HEK293 (cell line): Measurements from ENCODE around the gene AMELY.
"Not testable (repeated sequence)": the region's sequence is repeated elsewhere in the genome, so short reads cannot be mapped to it uniquely, and the experiment has no call there.

Experiments
- GLI4 ChIP-seq: fragments of 450-650 bp; formaldehyde crosslinking; IDR thresholded peaks from 2 replicates; pipeline ENCODE4 v1.5.1; 2016; ENCODE audit warnings: missing biosample characterization, missing genetic modification characterization
- ZBTB21 ChIP-seq: fragments of 450-650 bp; formaldehyde crosslinking; IDR thresholded peaks from 2 replicates; pipeline ENCODE4 v1.5.1; 2017; ENCODE audit warnings: missing biosample characterization, missing genetic modification characterization
- ZNF211 ChIP-seq: fragments of 450-650 bp; formaldehyde crosslinking; IDR thresholded peaks from 2 replicates; pipeline ENCODE4 v1.5.1; 2016; ENCODE audit warnings: low read depth, missing biosample characterization, missing genetic modification characterization
- ZNF280D ChIP-seq: fragments of 450-650 bp; formaldehyde crosslinking; IDR thresholded peaks from 2 replicates; pipeline ENCODE4 v1.5.1; 2016; ENCODE audit warnings: missing biosample characterization, missing genetic modification characterization
- ZNF362 ChIP-seq: fragments of 450-650 bp; formaldehyde crosslinking; IDR thresholded peaks from 2 replicates; pipeline ENCODE4 v1.5.1; 2016; ENCODE audit warnings: missing biosample characterization, missing genetic modification characterization
- TF ChIP-seq, protein P1 (sequence below): fragments of 450-650 bp; formaldehyde crosslinking; IDR thresholded peaks from 2 replicates; pipeline ENCODE4 v1.5.1; 2016; ENCODE audit warnings: missing biosample characterization, missing genetic modification characterization
- TF ChIP-seq, protein P2 (sequence below): fragments of 450-650 bp; formaldehyde crosslinking; IDR thresholded peaks from 2 replicates; pipeline ENCODE4; 2016; ENCODE audit warnings: missing biosample characterization, missing genetic modification characterization

DNA sequence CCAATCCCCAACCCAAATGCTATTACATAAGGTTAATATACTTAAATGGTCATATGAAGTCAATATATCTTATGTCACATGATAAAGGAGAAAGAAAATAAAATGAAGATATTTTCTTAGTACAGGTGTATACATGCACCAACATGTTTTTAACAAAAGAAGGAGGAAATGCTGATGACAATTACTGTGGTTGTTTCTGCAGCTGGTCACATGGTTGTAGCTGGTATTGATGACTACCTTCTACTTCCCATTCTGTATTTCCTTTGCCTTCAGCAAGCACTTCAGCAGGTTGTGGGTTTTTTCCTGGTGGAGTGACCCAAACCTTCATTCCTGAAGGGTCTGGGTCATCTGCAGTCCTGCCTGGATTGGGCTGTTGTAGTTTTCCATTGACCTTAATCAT is 9.4 kb downstream of the AMELY start:
- not testable (repeated sequence) for TF ChIP-seq ZBTB21; GLI4; ZNF211 (tag by site-specific recombination); ZNF280D; ZNF362 (tag by site-specific recombination)
- TF ChIP-seq, protein P1, sequence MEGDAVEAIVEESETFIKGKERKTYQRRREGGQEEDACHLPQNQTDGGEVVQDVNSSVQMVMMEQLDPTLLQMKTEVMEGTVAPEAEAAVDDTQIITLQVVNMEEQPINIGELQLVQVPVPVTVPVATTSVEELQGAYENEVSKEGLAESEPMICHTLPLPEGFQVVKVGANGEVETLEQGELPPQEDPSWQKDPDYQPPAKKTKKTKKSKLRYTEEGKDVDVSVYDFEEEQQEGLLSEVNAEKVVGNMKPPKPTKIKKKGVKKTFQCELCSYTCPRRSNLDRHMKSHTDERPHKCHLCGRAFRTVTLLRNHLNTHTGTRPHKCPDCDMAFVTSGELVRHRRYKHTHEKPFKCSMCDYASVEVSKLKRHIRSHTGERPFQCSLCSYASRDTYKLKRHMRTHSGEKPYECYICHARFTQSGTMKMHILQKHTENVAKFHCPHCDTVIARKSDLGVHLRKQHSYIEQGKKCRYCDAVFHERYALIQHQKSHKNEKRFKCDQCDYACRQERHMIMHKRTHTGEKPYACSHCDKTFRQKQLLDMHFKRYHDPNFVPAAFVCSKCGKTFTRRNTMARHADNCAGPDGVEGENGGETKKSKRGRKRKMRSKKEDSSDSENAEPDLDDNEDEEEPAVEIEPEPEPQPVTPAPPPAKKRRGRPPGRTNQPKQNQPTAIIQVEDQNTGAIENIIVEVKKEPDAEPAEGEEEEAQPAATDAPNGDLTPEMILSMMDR (tag by site-specific recombination), result not testable (repeated sequence)
- TF ChIP-seq, protein P2, sequence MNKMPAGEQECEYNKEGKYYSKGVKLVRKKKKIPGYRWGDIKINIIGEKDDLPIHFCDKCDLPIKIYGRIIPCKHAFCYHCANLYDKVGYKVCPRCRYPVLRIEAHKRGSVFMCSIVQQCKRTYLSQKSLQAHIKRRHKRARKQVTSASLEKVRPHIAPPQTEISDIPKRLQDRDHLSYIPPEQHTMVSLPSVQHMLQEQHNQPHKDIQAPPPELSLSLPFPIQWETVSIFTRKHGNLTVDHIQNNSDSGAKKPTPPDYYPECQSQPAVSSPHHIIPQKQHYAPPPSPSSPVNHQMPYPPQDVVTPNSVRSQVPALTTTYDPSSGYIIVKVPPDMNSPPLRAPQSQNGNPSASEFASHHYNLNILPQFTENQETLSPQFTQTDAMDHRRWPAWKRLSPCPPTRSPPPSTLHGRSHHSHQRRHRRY, result not testable (repeated sequence)
